HG03378 (cell line): ENCODE results near the gene MAPKAPK2.

ENCODE experiments used
- ATAC-seq: cut with Tn5 transposase; IDR thresholded peaks from one replicate; pipeline ENCODE4 v1.9.1; 2021; ENCODE audit warnings: mild to moderate bottlenecking, moderate library complexity; ENCODE audit not compliant: unreplicated experiment

Gene MAPKAPK2

GRCh38 chr1:206717674-206717989, 32.9 kb downstream of the MAPKAPK2 start:
- ATAC-seq: no peak

- no peak for ATAC-seq
Measured at GRCh38 chr1:206719169-206719839, 34.6 kb downstream of the MAPKAPK2 start.

GRCh38 chr1:206721454-206721853, 36.7 kb downstream of the MAPKAPK2 start:
- no peak for ATAC-seq

GRCh38 chr1:206722751-206723461, 38.2 kb downstream of the MAPKAPK2 start:
- no peak for ATAC-seq

- no peak for ATAC-seq
Measured at GRCh38 chr1:206723462-206723804, 38.7 kb downstream of the MAPKAPK2 start.

- no peak for ATAC-seq
Measured at GRCh38 chr1:206723805-206724472, 39.2 kb downstream of the MAPKAPK2 start.

GRCh38 chr1:206725109-206725963, 40.6 kb downstream of the MAPKAPK2 start:
- no peak for ATAC-seq

- no peak for ATAC-seq
Measured at GRCh38 chr1:206727981-206728696, 43.4 kb downstream of the MAPKAPK2 start.

GRCh38 chr1:206728697-206728987, 43.9 kb downstream of the MAPKAPK2 start:
- ATAC-seq: no peak

- ATAC-seq: no peak
Measured at GRCh38 chr1:206729050-206729449, 44.3 kb downstream of the MAPKAPK2 start.

GRCh38 chr1:206729507-206729906, 44.8 kb downstream of the MAPKAPK2 start:
- ATAC-seq: no peak

GRCh38 chr1:206732508-206732907, 47.8 kb downstream of the MAPKAPK2 start:
- ATAC-seq: no peak

- ATAC-seq: no peak
Measured at GRCh38 chr1:206732992-206733391, 48.3 kb downstream of the MAPKAPK2 start.

- ATAC-seq: no peak
Measured at GRCh38 chr1:206734499-206735142, 49.9 kb downstream of the MAPKAPK2 start.

GRCh38 chr1:206735553-206736031, 50.9 kb downstream of the MAPKAPK2 start:
- ATAC-seq: no peak

- ATAC-seq: no peak
Measured at GRCh38 chr1:206736878-206737728, 52.4 kb downstream of the MAPKAPK2 start.

- ATAC-seq: no peak
Measured at GRCh38 chr1:206737729-206738201, 53.1 kb downstream of the MAPKAPK2 start.

GRCh38 chr1:206738370-206739366, 54.0 kb downstream of the MAPKAPK2 start:
- ATAC-seq: no peak
